ENCODE results near the gene CRYBA4.

GRCh38 chr22:26593763-26594162 lies 28.0 kb upstream of the CRYBA4 start:
- no peak for TF ChIP-seq CTCF (conservative IDR thresholded peaks at IDR 0.05; ENCODE audit: low read depth in 2 of 2)
- TF ChIP-seq POLR2AphosphoS5 (IDR thresholded peaks at IDR 0.05; ENCODE audit: low read depth) = no peak
- TF ChIP-seq EZH2phosphoT487 (IDR thresholded peaks at IDR 0.05; ENCODE audit: unreplicated experiment) = no peak
- no peak for TF ChIP-seq CREB1 (CRISPR knock-in tag; IDR thresholded peaks at IDR 0.05; ENCODE audit: low read depth)
- TF ChIP-seq EZH2 (IDR thresholded peaks at IDR 0.05; ENCODE audit: low read depth, unreplicated experiment) = no peak
- TF ChIP-seq STAT1 (IDR thresholded peaks at IDR 0.05; ENCODE audit: unreplicated experiment) = no peak
- no peak for TF ChIP-seq REST (IDR thresholded peaks at IDR 0.05; ENCODE audit: unreplicated experiment)
- no peak for TF ChIP-seq NANOG (IDR thresholded peaks at IDR 0.05; ENCODE audit: borderline replicate concordance)
- TF ChIP-seq JUNB (IDR thresholded peaks at IDR 0.05; ENCODE audit: unreplicated experiment) = no peak
- no peak for TF ChIP-seq ZNF114 (CRISPR knock-in tag; IDR thresholded peaks at IDR 0.05)
- TF ChIP-seq ETS1 (IDR thresholded peaks at IDR 0.05) = no peak
- TF ChIP-seq ZNF331 (CRISPR knock-in tag; IDR thresholded peaks at IDR 0.05; ENCODE audit: low read depth) = no peak

Measured in GM23338 (cell line).